ENCODE data around the gene EFCAB8. TPM values are rescaled to one million over a fixed set of nuclear protein-coding genes. Genes with fewer than 3 reads are reported as not detected.

Gene EFCAB8
- total RNA-seq, 1 donor, result not detected

DNA sequence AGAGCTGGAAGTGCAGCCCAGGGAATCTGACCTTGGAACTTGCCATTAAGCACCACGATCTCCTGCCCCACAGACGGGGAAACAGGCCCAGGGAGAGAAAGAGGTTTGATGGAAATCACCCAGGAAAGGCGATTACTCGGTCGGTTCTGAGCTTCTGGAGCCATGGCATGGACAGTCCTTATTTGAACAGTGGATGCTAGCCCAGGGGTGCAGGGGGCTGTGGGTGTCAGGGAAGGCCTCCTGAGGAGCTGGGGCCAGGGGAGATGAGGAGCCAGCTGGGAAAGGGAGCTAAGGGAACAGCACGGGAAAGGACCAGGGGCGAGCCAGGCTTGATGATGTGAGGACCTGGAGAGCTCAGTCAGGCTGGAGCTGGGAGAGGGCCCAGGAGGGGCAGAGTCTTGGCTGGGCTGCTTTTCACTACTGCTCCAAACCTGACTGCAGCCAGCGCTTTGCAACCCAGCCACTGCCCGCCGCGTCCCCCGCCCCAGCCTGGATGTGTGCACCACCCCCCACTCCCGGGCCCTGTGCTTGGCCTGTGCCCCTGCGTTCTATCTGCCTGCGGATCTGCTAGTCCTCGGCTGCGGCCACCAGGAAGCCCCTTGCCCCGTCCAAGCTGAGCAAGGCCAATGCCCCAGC, 127.7 kb downstream of the EFCAB8 start:
- DNase-seq (ENCODE audit: low read depth), result no peak
- no peak for TF ChIP-seq CTCF (IDR thresholded peaks at IDR 0.05; ENCODE audit: insufficient read depth, low read length)
- no peak overlapping the region for H3K4me3 ChIP-seq (ENCODE audit: low read depth, low read length)

GRCh38 chr20:32987044-32987825, 128.5 kb downstream of the EFCAB8 start:
- TF ChIP-seq CTCF (IDR thresholded peaks at IDR 0.05; ENCODE audit: insufficient read depth, low read length), result no peak
- no peak for DNase-seq (ENCODE audit: low read depth)
- H3K4me3 ChIP-seq (ENCODE audit: low read depth, low read length), result no peak overlapping the region

DNA sequence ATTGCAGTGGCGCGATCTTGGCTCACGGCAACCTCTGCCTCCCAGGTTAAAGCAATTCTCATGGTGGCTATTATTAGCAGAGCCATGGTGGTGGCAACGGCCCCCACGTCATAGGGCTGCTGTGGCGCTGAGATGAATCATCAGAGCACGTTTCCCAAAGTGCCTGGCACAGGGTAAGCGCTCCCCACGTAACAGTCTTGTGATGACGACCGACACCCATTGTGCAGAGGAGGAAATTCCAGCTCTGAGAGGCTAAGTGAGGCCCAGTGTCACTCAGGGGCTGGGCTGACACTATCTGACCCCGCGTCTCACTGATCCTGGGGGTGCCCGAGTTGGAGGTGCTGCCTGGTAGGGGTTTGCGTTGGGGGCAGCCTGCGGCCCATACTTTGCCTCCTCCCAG, 129.3 kb downstream of the EFCAB8 start:
- DNase-seq (ENCODE audit: low read depth), result no peak
- no peak overlapping the region for H3K4me3 ChIP-seq (ENCODE audit: low read depth, low read length)
- no peak for TF ChIP-seq CTCF (IDR thresholded peaks at IDR 0.05; ENCODE audit: insufficient read depth, low read length)

DNA sequence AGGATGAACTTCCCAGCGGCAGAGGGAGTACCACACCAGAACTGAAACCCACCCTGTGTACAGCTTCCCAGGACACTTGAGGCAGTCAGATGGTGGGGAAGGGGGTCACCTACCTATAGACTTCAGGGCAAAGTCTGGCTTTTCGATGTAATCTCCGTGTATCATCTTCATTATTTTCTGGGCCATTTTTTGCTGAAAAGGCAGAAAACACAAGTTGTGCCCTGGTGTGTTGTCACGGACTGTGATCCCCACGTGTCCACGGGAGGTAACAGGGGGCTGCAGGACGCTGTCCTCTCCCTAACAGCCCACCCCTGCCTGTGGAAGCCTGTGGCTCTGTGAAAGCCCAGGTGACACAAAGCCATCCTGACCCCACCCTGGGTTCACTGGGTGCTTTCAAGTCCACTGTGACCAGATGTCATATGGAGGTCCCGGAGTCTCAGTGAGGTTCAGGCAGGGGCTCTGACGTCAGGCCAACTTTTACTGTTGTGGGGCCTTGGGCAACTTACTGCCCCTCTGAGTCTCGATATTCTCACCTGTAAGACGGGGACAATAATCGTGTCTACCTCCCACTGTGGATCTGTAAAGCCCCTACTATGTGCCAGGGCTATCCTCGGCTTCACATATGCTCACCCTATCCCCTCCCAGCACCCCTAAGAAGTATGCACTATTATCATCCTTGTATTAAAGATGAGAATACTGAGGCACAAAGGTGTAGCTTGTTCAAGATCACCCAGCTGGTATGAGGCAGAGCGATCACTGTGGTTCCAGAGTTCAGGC, 131.0 kb downstream of the EFCAB8 start:
- no peak overlapping the region for H3K4me3 ChIP-seq (ENCODE audit: low read depth, low read length)
- DNase-seq (ENCODE audit: low read depth), result no peak
- no peak for TF ChIP-seq CTCF (IDR thresholded peaks at IDR 0.05; ENCODE audit: insufficient read depth, low read length)

DNA sequence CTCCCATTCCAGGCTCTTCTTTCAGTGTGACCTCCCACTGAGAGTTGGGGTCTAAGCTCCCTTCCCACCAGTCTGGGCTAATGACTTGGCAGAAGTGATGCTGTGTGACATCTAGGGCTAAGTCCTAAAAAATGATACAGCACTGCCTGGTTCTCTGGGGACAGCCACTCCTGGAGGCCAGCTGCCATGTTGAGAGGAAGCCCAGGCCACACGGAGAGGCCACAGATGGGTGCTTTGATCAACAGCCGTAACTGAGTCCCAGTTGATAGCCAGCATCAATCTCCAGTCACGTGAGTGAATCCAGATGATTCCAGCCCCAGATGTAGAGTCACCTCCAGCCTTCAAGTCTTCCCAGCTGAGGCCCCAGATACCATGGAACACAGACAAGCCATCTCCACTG, 131.7 kb downstream of the EFCAB8 start:
- DNase-seq (ENCODE audit: low read depth), result no peak
- no peak overlapping the region for H3K4me3 ChIP-seq (ENCODE audit: low read depth, low read length)
- TF ChIP-seq CTCF (IDR thresholded peaks at IDR 0.05; ENCODE audit: insufficient read depth, low read length), result no peak

DNA sequence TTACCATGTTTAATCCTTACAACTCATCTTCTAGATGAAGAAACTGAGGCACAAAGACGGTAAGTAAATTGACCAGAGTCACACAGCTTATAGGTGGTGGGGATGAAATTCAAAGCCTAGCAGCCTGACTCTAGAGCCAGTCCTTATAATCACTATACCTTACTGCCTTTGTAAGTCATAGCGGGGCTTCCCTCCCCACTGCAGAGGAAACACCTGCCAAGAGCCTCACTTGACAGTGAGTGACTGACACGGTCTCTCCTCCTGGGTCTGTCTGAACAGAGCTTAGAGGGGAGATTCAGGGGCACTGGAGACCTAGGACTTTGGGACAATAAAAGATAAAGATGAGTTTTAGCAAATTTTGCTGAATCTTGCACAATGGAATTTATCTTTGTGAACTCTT, 132.7 kb downstream of the EFCAB8 start:
- no peak overlapping the region for H3K4me3 ChIP-seq (ENCODE audit: low read depth, low read length)
- no peak for DNase-seq (ENCODE audit: low read depth)
- no peak for TF ChIP-seq CTCF (IDR thresholded peaks at IDR 0.05; ENCODE audit: insufficient read depth, low read length)
